Brain microvascular endothelial cell (primary cell): ENCODE measurements around the gene DPP10.
A peak's percentile ranks its signal among the peaks of the same experiment; 100 is the strongest.

ENCODE experiments used
- DNase-seq: peaks from one replicate; pipeline ENCODE4 v3.0.0-alpha.2; 2020
- H3K27ac ChIP-seq: fragments of 250-450 bp; sonication (Bioruptor Pico); 2 replicates; pipeline ENCODE4 v1.5.1; 2020; ENCODE audit warnings: mild to moderate bottlenecking, moderate library complexity
- H3K27me3 ChIP-seq: fragments of 250-450 bp; sonication (Bioruptor Pico); replicated peaks from 2 replicates; pipeline ENCODE4 v1.5.1; 2020; ENCODE audit warnings: mild to moderate bottlenecking
- H3K36me3 ChIP-seq: fragments of 250-450 bp; sonication (Bioruptor Pico); replicated peaks from 2 replicates; pipeline ENCODE4 v1.5.1; 2020; ENCODE audit warnings: mild to moderate bottlenecking
- H3K4me3 ChIP-seq: 2 replicates; pipeline ENCODE4 v1.5.1; 2011; ENCODE audit warnings: low read depth, mild to moderate bottlenecking, control low read depth, low read length, moderate library complexity
- CTCF ChIP-seq: IDR thresholded peaks from 2 replicates; pipeline ENCODE4 v1.5.1; 2011; ENCODE audit warnings: low read depth, mild to moderate bottlenecking, moderate library complexity, low read length, control low read depth, inconsistent platforms; ENCODE audit errors: missing control alignments
- in situ Hi-C: cut with HindIII; loops from 2 replicates; pipeline ENCODE4 v1.10.0; 2017; ENCODE audit warnings: low sequenced_read_pairs, low pct_ligation_motif_present

DPP10 gene

GRCh38 chr2:115162494-115163293 is 720.3 kb downstream of the DPP10 start:
- no peak overlapping the region for H3K4me3 ChIP-seq
- in situ Hi-C loops, result no loop called here

GRCh38 chr2:115163572-115163971 is 721.1 kb downstream of the DPP10 start:
- Histone ChIP-seq H3K36me3 (no peaks in the 10 kb centered on the region), H3K27ac (no peak overlapping the region), H3K4me3 (no peak overlapping the region), H3K27me3 (peaks cover 10% of the 10 kb centered on the region)
- in situ Hi-C loops, result no loop called here
- TF ChIP-seq CTCF, result no peak
- DNase-seq, result no peak

More at GRCh38 chr2:115162494-115163293, 720.3 kb downstream of the DPP10 start:
- no peak for DNase-seq
- Histone ChIP-seq H3K27me3 (peaks cover 10% of the 10 kb centered on the region), H3K36me3 (no peaks in the 10 kb centered on the region), H3K27ac (no peak overlapping the region)
- no peak for TF ChIP-seq CTCF

- Histone ChIP-seq H3K27me3 (peaks cover 10% of the 10 kb centered on the region), H3K27ac (no peak overlapping the region), H3K36me3 (no peaks in the 10 kb centered on the region), H3K4me3 (no peak overlapping the region)
- peak; percentile 12 for DNase-seq
- in situ Hi-C loops, result no loop called here
- peak; percentile 53 for TF ChIP-seq CTCF
Measured at GRCh38 chr2:115165529-115166109, 723.2 kb downstream of the DPP10 start.

GRCh38 chr2:115168457-115168856 is 726.0 kb downstream of the DPP10 start:
- Histone ChIP-seq H3K36me3 (no peaks in the 10 kb centered on the region), H3K27ac (no peak overlapping the region), H3K27me3 (no peaks in the 10 kb centered on the region), H3K4me3 (no peak overlapping the region)
- in situ Hi-C loops, result no loop called here
- no peak for TF ChIP-seq CTCF
- no peak for DNase-seq

GRCh38 chr2:115169814-115170213 is 727.4 kb downstream of the DPP10 start:
- DNase-seq, result no peak
- in situ Hi-C loops, result no loop called here
- no peak for TF ChIP-seq CTCF

More at GRCh38 chr2:115169814-115170213, 727.4 kb downstream of the DPP10 start:
- Histone ChIP-seq H3K27me3 (no peaks in the 10 kb centered on the region), H3K36me3 (no peaks in the 10 kb centered on the region), H3K27ac (no peak overlapping the region), H3K4me3 (no peak overlapping the region)
